ENCODE measurements around the gene CD8B2. TPM values are rescaled to one million over a fixed set of nuclear protein-coding genes. Genes with fewer than 3 reads are reported as not detected.

Gene CD8B2
- total and polyA plus RNA-seq, 9 of the 15 experiments (the other 6 are each of a cell fraction or from before 2014, with no cell fraction given): 0.03 TPM; not detected in 8

GRCh38 chr2:106562268-106563186 is 75.4 kb downstream of the CD8B2 start:
- H3K27me3 ChIP-seq (ENCODE audit: control insufficient read depth in 2 of 2, insufficient read depth in 2 of 2, low read length in 2 of 2): peaks cover 0 to 4% of the 10 kb centered on the region in 2 experiments; a peak in 2 of 5 replicates
- H3K4me2 ChIP-seq (ENCODE audit: insufficient read depth, low read length): no peak overlapping the region
- no peak overlapping the region for H3K27ac ChIP-seq (ENCODE audit: extremely low read depth, low read depth, low read length)
- BruUV-seq (replicated peaks): no TSS peak
- intact Hi-C loops (cut with micrococcal nuclease): no loop called here
- no peak overlapping the region for H3K4me3 ChIP-seq
- WGBS (ENCODE audit: insufficient coverage, low coverage, missing lambda C conversion rate): 2% methylated on average over 9 of the region's 9 CpGs
- TF ChIP-seq CTCF (IDR thresholded peaks at IDR 0.05 in 2 of 3, conservative IDR thresholded peaks at IDR 0.05 in 1 of 3; ENCODE audit: insufficient read depth in 2 of 3, low read depth in 1 of 3, low read length in 3 of 3): 0 out of 6 replicates have a peak, but pooled peaks of 1 of the 3 experiments have one; percentile 5
- TF ChIP-seq MAFG (tag; conservative IDR thresholded peaks at IDR 0.05): no peak
- H2AFZ ChIP-seq (ENCODE audit: low read depth, low read length): no peak overlapping the region
- no peaks in the 10 kb centered on the region for H3K9me3 ChIP-seq (replicated peaks; ENCODE audit: control insufficient read depth, insufficient read depth, low read depth, low read length)
- ATAC-seq (no peak), FAIRE-seq (no peak), DNase-seq (ENCODE audit: extremely low read depth in 1 of 4, low spot score in 3 of 4) (no peak)
- CTCF ChIA-PET (ENCODE audit: low intra/inter-chr PET ratio): interaction anchor here (0.6 kb wide), 1 partner anchor 406 kb away, joined by 3 read pairs; no protein-coding TSS in a partner anchor
- H4K20me1 ChIP-seq (replicated peaks; ENCODE audit: control insufficient read depth, insufficient read depth, low read length): no peaks in the 10 kb centered on the region
- H3K4me1 ChIP-seq (replicated peaks in 1 of 2; ENCODE audit: control insufficient read depth in 2 of 2, insufficient read depth in 2 of 2, low read length in 2 of 2): no peaks in the 10 kb centered on the region
- POLR2A ChIA-PET: interaction anchor here (1.3 kb wide), 1 partner anchor 10 kb away, joined by 3 read pairs; no protein-coding TSS in a partner anchor
- in situ Hi-C loops (cut with MboI): no loop called here
- H3K9ac ChIP-seq (ENCODE audit: insufficient read depth in 1 of 2, low read depth in 2 of 2, low read length in 2 of 2): no peak overlapping the region
- no peaks in the 10 kb centered on the region for H3K36me3 ChIP-seq (ENCODE audit: control insufficient read depth, insufficient read depth, low read length)
- H3K9me1 ChIP-seq (ENCODE audit: control insufficient read depth, insufficient read depth, low read length): no peaks in the 10 kb centered on the region
- H3K79me2 ChIP-seq (ENCODE audit: control insufficient read depth, insufficient read depth, low read length): no peaks in the 10 kb centered on the region

Measured in K562 (cell line).